Astrocyte (in vitro differentiated cells and primary cell): ENCODE results near the gene SCAF8.

Experiments
- EZH2 ChIP-seq: IDR thresholded peaks from 2 replicates; pipeline ENCODE4 v1.6.1; 2012; ENCODE audit warnings: mild to moderate bottlenecking, low read length, inconsistent platforms; ENCODE audit not compliant: insufficient read depth
- TF ChIP-seq, protein P1 (sequence below): IDR thresholded peaks from 2 replicates; pipeline ENCODE4 v1.5.1; 2011; ENCODE audit warnings: low read depth, mild to moderate bottlenecking, inconsistent platforms, low read length, moderate library complexity; ENCODE audit not compliant: insufficient read depth

DNA sequence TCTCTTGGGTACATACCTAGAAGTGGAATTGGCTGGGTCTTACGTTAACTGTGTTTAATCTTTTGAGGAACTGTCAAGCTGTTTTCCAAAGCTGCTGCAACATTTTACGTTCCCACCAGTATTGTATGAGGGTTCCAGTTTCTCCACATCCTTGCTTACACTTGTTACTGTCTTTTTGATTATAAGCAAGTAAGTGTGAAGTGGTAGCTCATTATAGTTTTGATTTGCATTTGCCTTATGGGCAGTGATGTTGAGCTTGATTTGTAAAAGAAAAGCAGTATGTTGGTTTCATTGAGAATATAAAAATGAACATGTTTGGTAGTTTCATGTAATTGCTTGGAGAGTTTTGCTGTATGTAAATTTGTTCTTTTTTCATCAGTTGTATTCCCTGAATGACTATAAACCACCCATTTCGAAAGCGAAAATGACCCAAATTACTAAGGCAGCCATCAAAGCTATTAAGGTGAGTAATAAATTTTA is 40.4 kb downstream of the SCAF8 start:
- TF ChIP-seq, protein P1, sequence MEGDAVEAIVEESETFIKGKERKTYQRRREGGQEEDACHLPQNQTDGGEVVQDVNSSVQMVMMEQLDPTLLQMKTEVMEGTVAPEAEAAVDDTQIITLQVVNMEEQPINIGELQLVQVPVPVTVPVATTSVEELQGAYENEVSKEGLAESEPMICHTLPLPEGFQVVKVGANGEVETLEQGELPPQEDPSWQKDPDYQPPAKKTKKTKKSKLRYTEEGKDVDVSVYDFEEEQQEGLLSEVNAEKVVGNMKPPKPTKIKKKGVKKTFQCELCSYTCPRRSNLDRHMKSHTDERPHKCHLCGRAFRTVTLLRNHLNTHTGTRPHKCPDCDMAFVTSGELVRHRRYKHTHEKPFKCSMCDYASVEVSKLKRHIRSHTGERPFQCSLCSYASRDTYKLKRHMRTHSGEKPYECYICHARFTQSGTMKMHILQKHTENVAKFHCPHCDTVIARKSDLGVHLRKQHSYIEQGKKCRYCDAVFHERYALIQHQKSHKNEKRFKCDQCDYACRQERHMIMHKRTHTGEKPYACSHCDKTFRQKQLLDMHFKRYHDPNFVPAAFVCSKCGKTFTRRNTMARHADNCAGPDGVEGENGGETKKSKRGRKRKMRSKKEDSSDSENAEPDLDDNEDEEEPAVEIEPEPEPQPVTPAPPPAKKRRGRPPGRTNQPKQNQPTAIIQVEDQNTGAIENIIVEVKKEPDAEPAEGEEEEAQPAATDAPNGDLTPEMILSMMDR, result no peak
- TF ChIP-seq EZH2, result no peak
